ENCODE results near the gene MVP. TPM values are rescaled to one million over a fixed set of nuclear protein-coding genes. Genes with fewer than 3 reads are reported as not detected.

MVP gene
- total RNA-seq, 6 experiments from 2014 or later, result 234 to 296 (median 268) TPM

GRCh38 chr16:29897333-29897732 is 77.1 kb downstream of the MVP start:
- Mint-ChIP-seq H3K27me3 (ENCODE audit: insufficient read depth) (peaks cover 27% of the 10 kb centered on the region), H3K4me1 (ENCODE audit: low read depth) (peaks cover 6% of the 10 kb centered on the region), H3K27ac (no peak overlapping the region), H3K4me3 (no peak overlapping the region), H3K9me3 (no peaks in the 10 kb centered on the region), H3K36me3 (ENCODE audit: low read depth) (no peaks in the 10 kb centered on the region)
- TF ChIP-seq, protein P1, sequence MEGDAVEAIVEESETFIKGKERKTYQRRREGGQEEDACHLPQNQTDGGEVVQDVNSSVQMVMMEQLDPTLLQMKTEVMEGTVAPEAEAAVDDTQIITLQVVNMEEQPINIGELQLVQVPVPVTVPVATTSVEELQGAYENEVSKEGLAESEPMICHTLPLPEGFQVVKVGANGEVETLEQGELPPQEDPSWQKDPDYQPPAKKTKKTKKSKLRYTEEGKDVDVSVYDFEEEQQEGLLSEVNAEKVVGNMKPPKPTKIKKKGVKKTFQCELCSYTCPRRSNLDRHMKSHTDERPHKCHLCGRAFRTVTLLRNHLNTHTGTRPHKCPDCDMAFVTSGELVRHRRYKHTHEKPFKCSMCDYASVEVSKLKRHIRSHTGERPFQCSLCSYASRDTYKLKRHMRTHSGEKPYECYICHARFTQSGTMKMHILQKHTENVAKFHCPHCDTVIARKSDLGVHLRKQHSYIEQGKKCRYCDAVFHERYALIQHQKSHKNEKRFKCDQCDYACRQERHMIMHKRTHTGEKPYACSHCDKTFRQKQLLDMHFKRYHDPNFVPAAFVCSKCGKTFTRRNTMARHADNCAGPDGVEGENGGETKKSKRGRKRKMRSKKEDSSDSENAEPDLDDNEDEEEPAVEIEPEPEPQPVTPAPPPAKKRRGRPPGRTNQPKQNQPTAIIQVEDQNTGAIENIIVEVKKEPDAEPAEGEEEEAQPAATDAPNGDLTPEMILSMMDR (IDR thresholded peaks at IDR 0.05), result no peak
- DNase-seq, result no peak

Other genes with a start within 250 kb of the MVP start
- gene SPN, start 157.2 kb upstream of the MVP start, total RNA-seq (2021; fragmentation: NEBNext Ultra II Directional; extraction: Animal tissue kit (Norgen Biotek cat#: 25700)), result under 1 TPM in 5 of 6 experiments, not detected in 1; 0.06 to 0.20 (median 0.12) TPM
- gene QPRT, start 141.3 kb upstream of the MVP start, total RNA-seq (2021; fragmentation: NEBNext Ultra II Directional; extraction: Animal tissue kit (Norgen Biotek cat#: 25700)), result 10 to 100 TPM in 3 of 6 experiments, 1 to 10 TPM in 3; 3.0 to 12.4 (median 10.3) TPM
- not detected for gene C16orf54, start 74.5 kb upstream of the MVP start, total RNA-seq (2021; fragmentation: NEBNext Ultra II Directional; extraction: Animal tissue kit (Norgen Biotek cat#: 25700))
- not detected for gene ZG16, start 42.2 kb upstream of the MVP start, total RNA-seq (2021; fragmentation: NEBNext Ultra II Directional; extraction: Animal tissue kit (Norgen Biotek cat#: 25700))
- 10 to 100 TPM; 26.4 to 50.3 (median 48.9) TPM for gene KIF22, start 29.7 kb upstream of the MVP start, total RNA-seq (2021; fragmentation: NEBNext Ultra II Directional; extraction: Animal tissue kit (Norgen Biotek cat#: 25700))
- 100 to 1,000 TPM; 148 to 178 (median 165) TPM for gene MAZ, start 13.9 kb upstream of the MVP start, total RNA-seq (2021; fragmentation: NEBNext Ultra II Directional; extraction: Animal tissue kit (Norgen Biotek cat#: 25700))
- gene PRRT2, start 8.3 kb upstream of the MVP start, total RNA-seq (2021; fragmentation: NEBNext Ultra II Directional; extraction: Animal tissue kit (Norgen Biotek cat#: 25700)), result 1 to 10 TPM; 2.9 to 4.3 (median 3.6) TPM
- 10 to 100 TPM; 12.9 to 19.2 (median 17.7) TPM for gene PAGR1, start 4.3 kb upstream of the MVP start, total RNA-seq (2021; fragmentation: NEBNext Ultra II Directional; extraction: Animal tissue kit (Norgen Biotek cat#: 25700))
- 100 to 1,000 TPM in 3 of 6 experiments, 10 to 100 TPM in 3; 82.6 to 115 (median 94.7) TPM for gene CDIPT, start 42.8 kb downstream of the MVP start, total RNA-seq (2021; fragmentation: NEBNext Ultra II Directional; extraction: Animal tissue kit (Norgen Biotek cat#: 25700))
- 1 to 10 TPM; 1.5 to 4.5 (median 3.9) TPM for gene SEZ6L2, start 79.1 kb downstream of the MVP start, total RNA-seq (2021; fragmentation: NEBNext Ultra II Directional; extraction: Animal tissue kit (Norgen Biotek cat#: 25700))
- gene ASPHD1, start 80.0 kb downstream of the MVP start, total RNA-seq (2021; fragmentation: NEBNext Ultra II Directional; extraction: Animal tissue kit (Norgen Biotek cat#: 25700)), result 10 to 100 TPM in 4 of 6 experiments, 1 to 10 TPM in 2; 5.1 to 15.9 (median 14.1) TPM
- 10 to 100 TPM; 13.9 to 17.0 (median 16.1) TPM for gene KCTD13, start 105.8 kb downstream of the MVP start, total RNA-seq (2021; fragmentation: NEBNext Ultra II Directional; extraction: Animal tissue kit (Norgen Biotek cat#: 25700))
- 100 to 1,000 TPM; 105 to 122 (median 110) TPM for gene TMEM219, start 141.6 kb downstream of the MVP start, total RNA-seq (2021; fragmentation: NEBNext Ultra II Directional; extraction: Animal tissue kit (Norgen Biotek cat#: 25700))
- 10 to 100 TPM; 50.4 to 56.9 (median 53.0) TPM for gene TAOK2, start 153.4 kb downstream of the MVP start, total RNA-seq (2021; fragmentation: NEBNext Ultra II Directional; extraction: Animal tissue kit (Norgen Biotek cat#: 25700))
- 10 to 100 TPM in 5 of 6 experiments, 1 to 10 TPM in 1; 9.8 to 14.4 (median 13.4) TPM for gene HIRIP3, start 175.2 kb downstream of the MVP start, total RNA-seq (2021; fragmentation: NEBNext Ultra II Directional; extraction: Animal tissue kit (Norgen Biotek cat#: 25700))
- gene INO80E, start 175.8 kb downstream of the MVP start, total RNA-seq (2021; fragmentation: NEBNext Ultra II Directional; extraction: Animal tissue kit (Norgen Biotek cat#: 25700)), result 10 to 100 TPM; 61.0 to 77.4 (median 73.8) TPM
- gene DOC2A, start 190.6 kb downstream of the MVP start, total RNA-seq (2021; fragmentation: NEBNext Ultra II Directional; extraction: Animal tissue kit (Norgen Biotek cat#: 25700)), result under 1 TPM in 2 of 6 experiments, not detected in 4; 0.19 to 0.30 TPM
- gene C16orf92, start 202.7 kb downstream of the MVP start, total RNA-seq (2021; fragmentation: NEBNext Ultra II Directional; extraction: Animal tissue kit (Norgen Biotek cat#: 25700)), result not detected
- under 1 TPM in 4 of 6 experiments, not detected in 2; 0.28 to 0.39 (median 0.33) TPM for gene TLCD3B, start 210.8 kb downstream of the MVP start, total RNA-seq (2021; fragmentation: NEBNext Ultra II Directional; extraction: Animal tissue kit (Norgen Biotek cat#: 25700))
- 1,000 to 10,000 TPM; 1,621 to 1,937 (median 1,752) TPM for gene ALDOA, start 245.3 kb downstream of the MVP start, total RNA-seq (2021; fragmentation: NEBNext Ultra II Directional; extraction: Animal tissue kit (Norgen Biotek cat#: 25700))

All from HFFc6 (cell line).